Thyroid gland (tissue), 4 donors: Measurements from ENCODE around the gene IRGC. TPM values are rescaled to one million over a fixed set of nuclear protein-coding genes. Genes with fewer than 3 reads are reported as not detected.

Experiments
- DNase-seq, 2 donors: peaks; one replicate each; pipeline ENCODE4 v3.0.0-alpha.2; 2019
- H3K27ac ChIP-seq, 3 donors: fragments of 200-600 bp; sonication (generic); 1 replicate in 2 of 3; 2 replicates in 1 of 3; pipeline ENCODE4 v1.5.1; 2016 to 2019; ENCODE audit warnings: mild to moderate bottlenecking in 1 of 3, moderate library complexity in 1 of 3
- H3K27me3 ChIP-seq: fragments of 200-600 bp; sonication (generic); one replicate; pipeline ENCODE4 v1.5.1; 2019
- H3K36me3 ChIP-seq, 2 donors: fragments of 200-600 bp; sonication (generic); one replicate each; pipeline ENCODE4 v1.5.1; 2016 to 2019
- H3K4me1 ChIP-seq, 2 donors: fragments of 200-600 bp; sonication (generic); one replicate each; pipeline ENCODE4 v1.5.1; 2017 to 2019
- H3K4me3 ChIP-seq, 3 donors: fragments of 200-600 bp; sonication (generic); replicated peaks in 1 of 3; 1 replicate in 2 of 3; 2 replicates in 1 of 3; pipeline ENCODE4 v1.5.1; 2016; ENCODE audit warnings: mild to moderate bottlenecking in 1 of 3
- H3K9me3 ChIP-seq: fragments of 200-600 bp; sonication (generic); one replicate; pipeline ENCODE4 v1.5.1; 2017
- POLR2A ChIP-seq, 2 donors: fragments of 450-650 bp; IDR thresholded peaks; one replicate each; pipeline ENCODE4 v1.6.1; 2017; ENCODE audit warnings: antibody characterized with exemption in 2 of 2, mild to moderate bottlenecking in 2 of 2, moderate library complexity in 1 of 2
- WGBS, 2 donors: methylation state at CpG; one replicate each; pipeline ENCODE4 v1.1.5; 2017; 5-methylcytosine and 5-hydroxymethylcytosine counted together
- intact Hi-C: fragments of 100-400 bp; cut with DNase I; formaldehyde crosslinking; loops from one replicate; pipeline ENCODE4 v1.15.1; 2023
- total RNA-seq, 4 donors: library from RNA; depleted of rRNA; stranded (reverse); fragments of >200 nt; gene quantifications; one replicate each; pipeline ENCODE4 v1.2.3, GENCODE V29; 2016
- TF ChIP-seq, protein P1 (sequence below), 6 experiments: fragments of 200-600 bp in 3 of 6; fragments of 450-650 bp in 3 of 6; sonication (generic) in 3 of 6; IDR thresholded peaks; one replicate each; pipeline ENCODE4 v1.5.1; 2016 to 2019; ENCODE audit warnings: antibody characterized with exemption in 6 of 6, mild to moderate bottlenecking in 2 of 6, inconsistent platforms in 1 of 6, moderate library complexity in 1 of 6

The IRGC gene
- total RNA-seq, 4 donors from 2014 or later, result 1.1 TPM; not detected in 3

DNA sequence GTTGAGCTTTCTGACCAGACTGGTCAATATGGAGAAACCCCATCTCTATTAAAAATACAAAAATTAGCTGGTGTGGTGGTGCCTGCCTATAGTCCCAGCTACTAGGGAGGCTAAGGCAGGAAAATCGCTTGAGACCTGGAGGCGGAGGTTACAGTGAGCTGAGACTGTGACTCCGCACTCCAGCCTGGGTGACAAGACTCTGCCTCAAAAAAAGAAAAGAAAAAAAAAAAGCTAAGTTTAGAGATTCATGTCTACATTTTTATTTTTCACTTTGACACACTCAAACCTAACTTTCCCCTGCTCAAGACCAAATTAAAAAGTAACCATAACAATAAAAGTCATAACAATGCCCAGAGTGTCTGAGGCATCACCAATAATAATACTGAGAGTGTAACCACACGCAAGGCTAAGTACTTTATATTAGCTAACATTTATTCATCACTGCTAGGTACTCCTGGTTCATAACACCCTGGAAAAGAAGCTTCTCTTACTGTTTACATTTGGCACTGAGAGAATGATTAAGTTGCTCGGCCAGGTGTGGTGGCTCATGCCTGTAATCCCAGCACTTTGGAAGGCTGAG, 5.7 kb downstream of the IRGC start:
- H3K4me1 ChIP-seq, result no peaks in the 10 kb centered on the region
- no peak overlapping the region for H3K4me3 ChIP-seq
- no peaks in the 10 kb centered on the region for H3K36me3 ChIP-seq
- TF ChIP-seq, protein P1, sequence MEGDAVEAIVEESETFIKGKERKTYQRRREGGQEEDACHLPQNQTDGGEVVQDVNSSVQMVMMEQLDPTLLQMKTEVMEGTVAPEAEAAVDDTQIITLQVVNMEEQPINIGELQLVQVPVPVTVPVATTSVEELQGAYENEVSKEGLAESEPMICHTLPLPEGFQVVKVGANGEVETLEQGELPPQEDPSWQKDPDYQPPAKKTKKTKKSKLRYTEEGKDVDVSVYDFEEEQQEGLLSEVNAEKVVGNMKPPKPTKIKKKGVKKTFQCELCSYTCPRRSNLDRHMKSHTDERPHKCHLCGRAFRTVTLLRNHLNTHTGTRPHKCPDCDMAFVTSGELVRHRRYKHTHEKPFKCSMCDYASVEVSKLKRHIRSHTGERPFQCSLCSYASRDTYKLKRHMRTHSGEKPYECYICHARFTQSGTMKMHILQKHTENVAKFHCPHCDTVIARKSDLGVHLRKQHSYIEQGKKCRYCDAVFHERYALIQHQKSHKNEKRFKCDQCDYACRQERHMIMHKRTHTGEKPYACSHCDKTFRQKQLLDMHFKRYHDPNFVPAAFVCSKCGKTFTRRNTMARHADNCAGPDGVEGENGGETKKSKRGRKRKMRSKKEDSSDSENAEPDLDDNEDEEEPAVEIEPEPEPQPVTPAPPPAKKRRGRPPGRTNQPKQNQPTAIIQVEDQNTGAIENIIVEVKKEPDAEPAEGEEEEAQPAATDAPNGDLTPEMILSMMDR (IDR thresholded peaks at IDR 0.05), result no peak
- TF ChIP-seq POLR2A (IDR thresholded peaks at IDR 0.05), result no peak
- no peak overlapping the region for H3K27ac ChIP-seq
- H3K9me3 ChIP-seq, result no peaks in the 10 kb centered on the region
- DNase-seq, result no peak
- WGBS, 2 donors, result 79 to 88% methylated on average over 5 of the region's 5 CpGs
- no peaks in the 10 kb centered on the region for H3K27me3 ChIP-seq
- intact Hi-C loops, result no loop called here

DNA sequence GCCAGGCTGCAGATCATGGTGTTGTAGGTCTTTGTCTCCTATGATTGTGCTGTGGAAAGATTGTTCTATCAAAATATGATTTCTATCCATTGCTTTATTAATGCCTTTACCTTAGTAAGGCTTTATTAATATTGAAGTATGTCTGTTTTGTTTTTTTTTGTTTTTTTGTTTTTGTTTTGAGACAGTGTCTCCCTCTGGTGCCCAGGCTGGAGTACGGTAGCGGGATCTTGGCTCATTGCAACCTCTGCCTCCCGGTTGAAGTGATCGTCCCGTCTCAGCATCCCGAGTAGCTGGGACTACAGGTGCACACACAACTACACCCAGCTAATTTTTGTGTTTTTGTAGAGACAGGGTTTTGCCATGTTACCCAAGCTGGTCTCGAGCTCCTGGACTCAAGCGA, 7.7 kb downstream of the IRGC start:
- WGBS, 2 donors, result 55 to 59% methylated on average over 8 of the region's 8 CpGs
- TF ChIP-seq, protein P1 (IDR thresholded peaks at IDR 0.05), result no peak
- TF ChIP-seq POLR2A (IDR thresholded peaks at IDR 0.05), result no peak
- Histone ChIP-seq H3K4me1 (no peaks in the 10 kb centered on the region), H3K27me3 (no peaks in the 10 kb centered on the region), H3K27ac (no peak overlapping the region), H3K36me3 (peaks cover 0 to under 1% of the 10 kb centered on the region in 2 donors), H3K9me3 (no peaks in the 10 kb centered on the region), H3K4me3 (no peak overlapping the region)
- no peak for DNase-seq
- intact Hi-C loops, result no loop called here

DNA sequence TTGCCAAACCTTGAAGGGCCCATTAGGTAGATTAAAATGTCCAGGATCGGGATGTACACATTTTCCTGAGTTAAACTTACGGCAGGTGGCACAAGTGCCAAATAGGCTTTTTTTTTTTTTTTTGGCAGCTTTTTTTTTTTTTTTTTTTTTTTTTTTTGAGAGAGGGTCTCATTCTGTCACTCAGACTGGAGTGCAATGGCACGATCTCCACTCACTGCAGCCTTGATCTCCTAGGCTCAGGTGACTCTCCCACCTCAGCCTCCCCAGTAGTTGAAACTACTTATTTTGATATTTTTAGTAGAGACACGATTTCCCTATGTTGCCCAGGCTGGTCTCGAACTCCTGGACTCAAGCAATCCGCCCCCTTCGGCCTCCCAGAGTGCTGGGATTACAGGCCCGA, 9.0 kb downstream of the IRGC start:
- no peak for TF ChIP-seq POLR2A (IDR thresholded peaks at IDR 0.05)
- TF ChIP-seq, protein P1 (IDR thresholded peaks at IDR 0.05), result no peak
- 71 to 73% methylated on average over 8 of the region's 8 CpGs for WGBS, 2 donors

DNA sequence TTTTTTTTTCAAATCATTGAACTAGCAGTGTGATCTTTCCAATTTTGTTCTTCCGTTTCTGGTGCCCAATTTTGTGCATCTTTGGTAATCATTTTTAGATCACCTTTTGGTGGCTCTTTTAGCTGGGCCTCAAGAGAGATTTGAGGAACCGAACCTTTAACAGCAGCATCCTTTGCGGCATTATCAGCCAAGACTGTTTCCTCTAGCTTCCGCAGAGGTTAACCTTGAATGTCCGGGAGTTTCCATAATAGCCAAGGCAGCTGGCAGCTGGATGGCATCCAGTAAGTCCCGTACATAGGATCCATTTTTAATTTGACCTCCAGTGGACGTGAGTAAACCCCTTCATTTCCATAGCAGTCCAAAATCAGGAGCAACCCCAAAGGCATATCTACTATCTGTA, 9.6 kb downstream of the IRGC start:
- no peaks in the 10 kb centered on the region for H3K9me3 ChIP-seq
- 60 to 63% methylated on average over 7 of the region's 7 CpGs for WGBS, 2 donors
- H3K27ac ChIP-seq, result no peak overlapping the region
- H3K4me1 ChIP-seq, result no peaks in the 10 kb centered on the region
- H3K4me3 ChIP-seq, result no peak overlapping the region
- peaks cover 0 to 6% of the 10 kb centered on the region in 2 donors for H3K36me3 ChIP-seq
- TF ChIP-seq POLR2A (IDR thresholded peaks at IDR 0.05), result no peak
- TF ChIP-seq, protein P1 (IDR thresholded peaks at IDR 0.05), result no peak
- no peaks in the 10 kb centered on the region for H3K27me3 ChIP-seq
- DNase-seq, result no peak
- intact Hi-C loops, result no loop called here

More for the DNA sequence above, 9.0 kb downstream of the IRGC start:
- intact Hi-C loops, result no loop called here
- H3K27me3 ChIP-seq, result no peaks in the 10 kb centered on the region
- H3K4me1 ChIP-seq, result no peaks in the 10 kb centered on the region
- no peaks in the 10 kb centered on the region for H3K9me3 ChIP-seq
- H3K4me3 ChIP-seq, result no peak overlapping the region
- no peak for DNase-seq
- no peak overlapping the region for H3K27ac ChIP-seq
- peaks cover 0 to 5% of the 10 kb centered on the region in 2 donors for H3K36me3 ChIP-seq

DNA sequence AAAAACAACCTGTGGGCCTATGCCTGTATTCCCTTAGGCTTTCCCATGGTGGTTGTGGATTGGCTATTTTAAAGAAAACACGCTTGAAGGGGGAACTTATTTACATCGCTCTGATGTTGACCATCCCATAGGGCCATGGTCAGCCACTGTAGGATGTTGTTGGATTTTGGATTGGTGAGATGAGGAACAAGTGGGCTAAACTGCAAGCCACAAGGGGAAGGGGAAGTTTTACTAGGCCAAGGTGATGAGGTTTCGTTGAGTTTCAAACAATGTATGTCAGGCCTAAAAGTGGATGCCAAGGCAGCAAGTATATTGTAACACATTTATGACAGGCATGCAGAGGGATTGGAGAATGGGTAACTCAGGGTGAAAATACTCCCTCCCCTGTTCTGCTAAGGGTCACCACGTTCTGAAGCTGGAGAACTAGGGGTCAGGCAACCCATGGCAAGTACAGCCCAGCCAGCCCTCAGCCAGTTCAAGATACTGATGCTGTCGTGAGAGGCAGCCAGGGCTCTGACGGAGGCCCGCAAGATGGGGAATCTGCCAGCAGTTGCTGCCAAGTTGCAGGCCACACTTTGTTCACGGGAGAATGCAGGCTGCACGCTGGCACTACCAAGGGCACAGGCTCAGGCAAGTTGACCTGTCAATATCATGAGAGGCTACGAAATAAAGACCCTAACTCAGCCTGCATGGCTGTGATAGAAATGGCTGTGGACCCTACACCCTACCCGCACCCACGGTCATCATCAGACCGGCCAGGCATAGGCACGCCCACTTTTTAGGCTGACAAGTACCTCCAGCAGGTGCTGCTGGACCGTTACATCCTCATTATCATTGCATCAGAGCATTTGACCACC, 11.1 kb downstream of the IRGC start:
- TF ChIP-seq, protein P1 (IDR thresholded peaks at IDR 0.05), result no peak
- TF ChIP-seq POLR2A (IDR thresholded peaks at IDR 0.05), result no peak
- Histone ChIP-seq H3K4me3 (no peak overlapping the region), H3K27me3 (no peaks in the 10 kb centered on the region), H3K9me3 (no peaks in the 10 kb centered on the region), H3K4me1 (no peaks in the 10 kb centered on the region), H3K36me3 (peaks cover 8 to 21% of the 10 kb centered on the region in 2 donors), H3K27ac (no peak overlapping the region)
- DNase-seq, result no peak
- WGBS, 2 donors, result 66 to 72% methylated on average over 12 to 15 of the region's 15 CpGs
- intact Hi-C loops, result no loop called here
